Measurements from ENCODE around the gene IL4.
"Not testable (repeated sequence)": the region's sequence is repeated elsewhere in the genome, so short reads cannot be mapped to it uniquely, and the experiment has no call there.

The IL4 gene

DNA sequence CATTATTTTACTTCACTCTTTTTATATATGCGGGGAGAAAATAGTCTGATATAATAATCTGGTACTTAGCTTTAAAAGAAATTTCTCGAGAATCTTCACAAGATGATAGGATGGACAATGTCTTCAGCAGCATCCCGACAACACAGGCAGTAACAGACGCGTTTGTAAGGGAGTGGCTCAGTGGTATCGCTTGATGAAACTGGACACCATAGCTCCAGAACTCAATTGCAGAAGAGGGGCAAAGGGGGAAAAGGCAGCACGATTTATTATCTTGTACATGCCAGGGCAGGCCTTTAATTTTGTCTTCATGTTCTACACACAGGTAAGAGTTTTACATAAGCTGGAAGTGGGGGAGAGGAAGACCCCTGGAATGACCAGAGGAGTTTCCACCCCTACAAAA lies 15.7 kb downstream of the IL4 start:
- no peaks in the 10 kb centered on the region for H3K27me3 ChIP-seq (replicated peaks; ENCODE audit: control insufficient read depth, insufficient read depth, low read length)
- TF ChIP-seq, protein P1, sequence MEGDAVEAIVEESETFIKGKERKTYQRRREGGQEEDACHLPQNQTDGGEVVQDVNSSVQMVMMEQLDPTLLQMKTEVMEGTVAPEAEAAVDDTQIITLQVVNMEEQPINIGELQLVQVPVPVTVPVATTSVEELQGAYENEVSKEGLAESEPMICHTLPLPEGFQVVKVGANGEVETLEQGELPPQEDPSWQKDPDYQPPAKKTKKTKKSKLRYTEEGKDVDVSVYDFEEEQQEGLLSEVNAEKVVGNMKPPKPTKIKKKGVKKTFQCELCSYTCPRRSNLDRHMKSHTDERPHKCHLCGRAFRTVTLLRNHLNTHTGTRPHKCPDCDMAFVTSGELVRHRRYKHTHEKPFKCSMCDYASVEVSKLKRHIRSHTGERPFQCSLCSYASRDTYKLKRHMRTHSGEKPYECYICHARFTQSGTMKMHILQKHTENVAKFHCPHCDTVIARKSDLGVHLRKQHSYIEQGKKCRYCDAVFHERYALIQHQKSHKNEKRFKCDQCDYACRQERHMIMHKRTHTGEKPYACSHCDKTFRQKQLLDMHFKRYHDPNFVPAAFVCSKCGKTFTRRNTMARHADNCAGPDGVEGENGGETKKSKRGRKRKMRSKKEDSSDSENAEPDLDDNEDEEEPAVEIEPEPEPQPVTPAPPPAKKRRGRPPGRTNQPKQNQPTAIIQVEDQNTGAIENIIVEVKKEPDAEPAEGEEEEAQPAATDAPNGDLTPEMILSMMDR (IDR thresholded peaks at IDR 0.05; ENCODE audit: insufficient read depth, low read length, poor library complexity, severe bottlenecking), result no peak
- no peaks in the 10 kb centered on the region for H3K36me3 ChIP-seq (ENCODE audit: control insufficient read depth, insufficient read depth, low read length)
- H3K4me3 ChIP-seq (replicated peaks; ENCODE audit: low read depth, low read length), result no peak overlapping the region
- DNase-seq (ENCODE audit: extremely low read depth, insufficient read length), result no peak

DNA sequence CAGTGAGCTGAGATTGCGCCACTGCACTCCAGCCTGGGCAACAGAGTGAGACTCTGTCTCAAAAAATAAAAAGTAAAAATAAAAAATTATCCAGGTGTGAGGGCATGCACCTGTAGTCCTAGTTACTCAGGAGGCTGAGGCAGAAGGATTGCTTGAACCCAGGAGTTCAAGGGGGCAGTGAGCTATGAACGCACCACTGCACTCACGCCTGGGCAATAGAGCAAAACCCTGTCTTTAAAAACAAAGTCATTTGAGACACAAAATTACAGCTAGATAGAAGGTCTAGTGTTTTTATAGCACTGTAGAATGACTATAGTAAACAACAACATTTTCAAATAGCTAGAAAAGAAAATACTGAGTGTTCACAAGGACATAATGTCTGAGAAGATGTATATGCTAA lies 16.4 kb downstream of the IL4 start:
- no peak overlapping the region for H3K4me3 ChIP-seq (replicated peaks; ENCODE audit: low read depth, low read length)
- TF ChIP-seq, protein P1 (IDR thresholded peaks at IDR 0.05; ENCODE audit: insufficient read depth, low read length, poor library complexity, severe bottlenecking), result no peak
- H3K27me3 ChIP-seq (replicated peaks; ENCODE audit: control insufficient read depth, insufficient read depth, low read length), result no peaks in the 10 kb centered on the region
- no peak for DNase-seq (ENCODE audit: extremely low read depth, insufficient read length)
- no peaks in the 10 kb centered on the region for H3K36me3 ChIP-seq (ENCODE audit: control insufficient read depth, insufficient read depth, low read length)

DNA sequence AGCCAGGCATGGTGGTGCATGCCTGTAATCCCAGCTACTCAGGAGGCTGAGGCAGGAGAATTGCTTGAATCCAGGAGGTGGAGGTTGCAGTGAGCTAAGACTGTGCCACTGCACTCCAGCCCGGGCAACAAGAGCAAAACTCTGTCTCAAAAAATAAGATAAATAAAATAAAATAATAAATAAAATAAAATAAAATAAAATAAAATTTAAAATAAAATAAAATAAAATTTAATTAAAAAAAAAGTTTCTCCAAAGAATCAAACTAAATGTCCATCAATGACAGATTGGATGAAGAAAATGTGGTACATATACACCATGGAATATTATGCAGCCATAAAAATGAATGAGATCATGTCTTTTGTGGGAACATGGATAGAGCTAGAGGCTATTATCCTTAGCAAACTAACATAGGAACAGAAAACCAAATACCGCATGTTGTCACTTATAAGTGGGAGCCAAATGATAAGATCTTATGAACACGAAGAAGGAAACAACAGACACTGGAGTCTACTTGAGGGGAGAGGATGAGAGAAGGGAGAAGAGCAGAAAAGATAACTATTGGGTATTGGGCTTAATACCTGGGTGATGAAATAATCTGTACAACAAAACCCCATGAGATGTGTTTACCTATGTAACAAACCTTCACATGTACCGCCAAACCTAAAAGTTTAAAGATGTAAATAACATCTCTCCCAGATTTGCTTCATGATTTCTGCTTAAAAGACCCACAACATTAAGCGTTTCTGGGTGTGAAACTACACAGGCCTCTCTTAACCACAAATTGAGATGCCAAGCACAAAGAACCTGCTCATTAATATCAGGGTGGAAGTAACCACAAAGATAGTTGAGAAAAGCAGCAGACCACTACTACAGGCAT lies 18.2 kb downstream of the IL4 start:
- not testable (repeated sequence) for H3K4me3 ChIP-seq (replicated peaks; ENCODE audit: low read depth, low read length); H3K27me3 ChIP-seq (replicated peaks; ENCODE audit: control insufficient read depth, insufficient read depth, low read length); DNase-seq (ENCODE audit: extremely low read depth, insufficient read length); H3K36me3 ChIP-seq (ENCODE audit: control insufficient read depth, insufficient read depth, low read length)

DNA sequence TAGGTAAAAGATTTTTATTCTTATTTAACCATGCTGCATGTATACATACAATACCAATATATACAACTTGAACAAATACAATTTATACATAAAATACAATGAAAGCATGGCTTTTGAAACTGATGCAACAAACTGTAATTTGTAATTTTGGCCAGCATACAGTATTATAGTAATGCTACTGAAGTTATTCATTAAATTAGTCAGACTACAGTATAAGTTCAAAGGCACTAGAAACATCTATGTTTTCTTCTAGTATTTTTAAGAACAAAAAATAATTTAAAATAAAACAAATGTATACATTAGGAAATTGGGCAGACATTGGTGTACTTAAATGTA lies 18.8 kb downstream of the IL4 start:
- DNase-seq (ENCODE audit: extremely low read depth, insufficient read length), result no peak
- Histone ChIP-seq H3K27me3 (replicated peaks; ENCODE audit: control insufficient read depth, insufficient read depth, low read length) (no peaks in the 10 kb centered on the region), H3K36me3 (ENCODE audit: control insufficient read depth, insufficient read depth, low read length) (peaks cover 2% of the 10 kb centered on the region), H3K4me3 (replicated peaks; ENCODE audit: low read depth, low read length) (no peak overlapping the region)
- TF ChIP-seq, protein P1 (IDR thresholded peaks at IDR 0.05; ENCODE audit: insufficient read depth, low read length, poor library complexity, severe bottlenecking), result no peak

DNA sequence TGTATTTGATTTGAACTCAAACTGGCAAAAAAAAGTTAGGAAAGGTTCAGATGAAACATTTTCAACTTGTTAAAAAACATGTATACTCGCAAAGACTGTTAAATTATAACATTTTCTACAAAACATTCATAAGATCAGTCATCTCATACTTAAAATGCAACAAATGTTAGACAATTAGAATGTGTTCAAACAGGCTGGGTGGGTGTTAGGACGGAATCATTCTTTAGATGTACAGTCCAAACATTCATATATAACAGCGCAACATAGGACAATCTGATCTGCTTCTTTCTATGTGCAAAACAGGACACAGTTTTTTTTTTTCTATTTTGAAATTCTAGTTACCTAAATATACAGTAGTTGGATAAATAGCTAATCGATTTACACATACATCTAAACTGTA lies 22.2 kb downstream of the IL4 start:
- DNase-seq (ENCODE audit: extremely low read depth, insufficient read length), result no peak
- Histone ChIP-seq H3K36me3 (ENCODE audit: control insufficient read depth, insufficient read depth, low read length) (peaks cover 7% of the 10 kb centered on the region), H3K27me3 (replicated peaks; ENCODE audit: control insufficient read depth, insufficient read depth, low read length) (no peaks in the 10 kb centered on the region), H3K4me3 (replicated peaks; ENCODE audit: low read depth, low read length) (no peak overlapping the region)
- TF ChIP-seq, protein P1 (IDR thresholded peaks at IDR 0.05; ENCODE audit: insufficient read depth, low read length, poor library complexity, severe bottlenecking), result no peak

DNA sequence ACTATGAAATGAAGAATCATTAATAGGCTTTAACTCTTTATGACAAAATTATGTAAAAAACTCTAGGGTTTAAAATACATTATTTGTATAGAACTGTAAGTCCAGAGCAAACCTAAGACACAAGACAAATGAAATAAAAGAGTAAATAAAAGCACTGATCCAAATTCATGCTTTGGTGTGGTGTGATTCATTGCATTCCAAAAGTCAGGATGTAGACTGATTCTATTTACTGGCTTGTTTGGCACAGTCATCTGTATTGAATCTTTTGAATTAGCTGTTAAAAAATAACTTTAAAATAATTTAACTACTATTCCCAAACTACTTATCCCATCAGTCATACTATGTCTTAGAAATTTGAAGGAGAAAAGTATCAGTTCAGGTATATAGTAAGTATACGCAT lies 31.1 kb downstream of the IL4 start:
- TF ChIP-seq, protein P1 (IDR thresholded peaks at IDR 0.05; ENCODE audit: insufficient read depth, low read length, poor library complexity, severe bottlenecking), result no peak
- no peak for DNase-seq (ENCODE audit: extremely low read depth, insufficient read length)
- H3K4me3 ChIP-seq (replicated peaks; ENCODE audit: low read depth, low read length), result no peak overlapping the region

More for the DNA sequence above, 31.1 kb downstream of the IL4 start:
- Histone ChIP-seq H3K36me3 (ENCODE audit: control insufficient read depth, insufficient read depth, low read length) (peaks cover 5% of the 10 kb centered on the region), H3K27me3 (replicated peaks; ENCODE audit: control insufficient read depth, insufficient read depth, low read length) (no peaks in the 10 kb centered on the region)
